SH-SY5Y (cell line): ENCODE measurements around the gene RNF141.

Experiments
- GATA2 ChIP-seq: IDR thresholded peaks from 2 replicates; pipeline ENCODE4 v1.6.1; 2011; ENCODE audit warnings: mild to moderate bottlenecking, low read depth, low read length
- GATA3 ChIP-seq: IDR thresholded peaks from 2 replicates; pipeline ENCODE4 v1.6.1; 2011; ENCODE audit warnings: low read depth, mild to moderate bottlenecking, low read length, moderate library complexity

DNA sequence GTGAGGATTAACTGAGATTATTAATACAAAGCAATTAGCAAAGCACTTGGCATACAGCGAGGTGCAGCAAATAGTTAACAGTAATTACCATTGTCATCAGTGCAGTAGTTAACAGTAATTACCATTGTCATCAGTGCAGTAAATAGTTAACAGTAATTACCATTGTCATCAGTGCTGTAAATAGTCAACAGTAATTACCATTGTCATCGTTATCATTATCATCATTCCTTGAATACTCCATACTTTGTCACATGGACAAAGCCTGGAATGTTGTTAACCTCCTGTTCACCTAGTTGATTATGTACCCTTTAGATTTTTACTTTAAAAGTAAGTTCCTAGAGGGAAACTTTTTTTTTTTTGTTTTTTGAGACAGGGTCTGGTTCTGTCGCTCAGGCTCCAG is 47.0 kb upstream of the RNF141 start:
- TF ChIP-seq GATA2 (no peak), GATA3 (no peak)
